ENCODE data around the gene KCNT1. TPM values are rescaled to one million over a fixed set of nuclear protein-coding genes. Genes with fewer than 3 reads are reported as not detected.

KCNT1 gene
- total RNA-seq, 1 donor from 2014 or later = not detected

DNA sequence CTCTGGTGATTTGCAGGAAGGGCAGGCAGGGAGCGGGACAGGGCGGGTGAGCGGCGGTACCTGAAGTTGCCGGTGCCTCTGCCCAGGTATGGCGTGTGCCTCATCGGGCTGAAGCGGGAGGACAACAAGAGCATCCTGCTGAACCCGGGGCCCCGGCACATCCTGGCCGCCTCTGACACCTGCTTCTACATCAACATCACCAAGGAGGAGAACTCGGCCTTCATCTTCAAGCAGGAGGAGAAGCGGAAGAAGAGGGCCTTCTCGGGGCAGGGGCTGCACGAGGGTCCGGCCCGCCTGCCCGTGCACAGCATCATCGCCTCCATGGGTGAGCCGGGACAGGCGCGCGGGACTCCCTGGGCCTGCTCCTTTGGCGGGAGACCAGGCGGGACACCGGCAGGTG is 68.8 kb downstream of the KCNT1 start:
- Histone ChIP-seq H3K9me3 (peaks cover 8% of the 10 kb centered on the region), H3K27me3 (no peaks in the 10 kb centered on the region), H3K4me1 (no peaks in the 10 kb centered on the region), H3K27ac (no peak overlapping the region), H3K4me3 (no peak overlapping the region), H3K36me3 (no peaks in the 10 kb centered on the region)
- intact Hi-C loops (cut with DNase I) = no loop called here
- TF ChIP-seq POLR2A (IDR thresholded peaks at IDR 0.05) (no peak), POLR2AphosphoS5 (IDR thresholded peaks at IDR 0.05; ENCODE audit: insufficient read depth in 1 of 2, low read depth in 1 of 2) (no peak)
- TF ChIP-seq, protein P1, sequence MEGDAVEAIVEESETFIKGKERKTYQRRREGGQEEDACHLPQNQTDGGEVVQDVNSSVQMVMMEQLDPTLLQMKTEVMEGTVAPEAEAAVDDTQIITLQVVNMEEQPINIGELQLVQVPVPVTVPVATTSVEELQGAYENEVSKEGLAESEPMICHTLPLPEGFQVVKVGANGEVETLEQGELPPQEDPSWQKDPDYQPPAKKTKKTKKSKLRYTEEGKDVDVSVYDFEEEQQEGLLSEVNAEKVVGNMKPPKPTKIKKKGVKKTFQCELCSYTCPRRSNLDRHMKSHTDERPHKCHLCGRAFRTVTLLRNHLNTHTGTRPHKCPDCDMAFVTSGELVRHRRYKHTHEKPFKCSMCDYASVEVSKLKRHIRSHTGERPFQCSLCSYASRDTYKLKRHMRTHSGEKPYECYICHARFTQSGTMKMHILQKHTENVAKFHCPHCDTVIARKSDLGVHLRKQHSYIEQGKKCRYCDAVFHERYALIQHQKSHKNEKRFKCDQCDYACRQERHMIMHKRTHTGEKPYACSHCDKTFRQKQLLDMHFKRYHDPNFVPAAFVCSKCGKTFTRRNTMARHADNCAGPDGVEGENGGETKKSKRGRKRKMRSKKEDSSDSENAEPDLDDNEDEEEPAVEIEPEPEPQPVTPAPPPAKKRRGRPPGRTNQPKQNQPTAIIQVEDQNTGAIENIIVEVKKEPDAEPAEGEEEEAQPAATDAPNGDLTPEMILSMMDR (IDR thresholded peaks at IDR 0.05) = no peak
- DNase-seq (ENCODE audit: extremely low spot score in 2 of 2) = no peak

DNA sequence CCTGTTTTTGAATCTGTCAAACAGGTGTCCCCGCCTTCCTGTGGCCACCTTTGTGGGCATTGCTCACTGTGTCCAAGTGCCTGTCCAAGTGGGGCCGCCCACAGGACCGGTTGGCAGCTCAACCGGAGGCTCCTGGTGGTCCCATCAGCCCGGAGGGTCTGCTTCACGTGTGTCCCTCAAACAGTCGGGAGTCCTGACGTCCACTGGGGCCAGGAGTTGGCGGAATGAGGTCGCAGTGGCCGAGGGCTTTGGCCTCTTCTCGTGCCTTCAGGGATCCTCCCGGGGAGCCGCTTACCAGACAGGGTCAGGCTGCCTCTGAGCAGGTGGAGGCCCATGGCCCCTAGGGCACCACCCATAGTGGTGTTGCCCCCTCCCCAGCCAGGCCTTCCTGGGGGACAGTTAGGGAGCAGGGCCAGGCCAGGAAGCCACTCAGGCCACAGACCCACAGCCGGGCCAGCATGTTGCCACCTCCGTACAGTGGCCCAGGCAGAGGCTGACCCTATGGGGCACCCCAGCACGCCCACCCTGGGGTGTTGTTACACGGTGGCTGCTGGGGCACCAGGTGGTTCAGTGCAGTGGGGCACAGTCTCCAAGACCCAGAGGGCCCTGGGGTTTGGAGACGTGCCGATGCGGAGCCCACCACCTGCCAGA is 69.5 kb downstream of the KCNT1 start:
- TF ChIP-seq POLR2AphosphoS5 (IDR thresholded peaks at IDR 0.05; ENCODE audit: insufficient read depth in 1 of 2, low read depth in 1 of 2) (no peak), POLR2A (IDR thresholded peaks at IDR 0.05) (no peak)
- TF ChIP-seq, protein P1 (IDR thresholded peaks at IDR 0.05) = no peak

DNA sequence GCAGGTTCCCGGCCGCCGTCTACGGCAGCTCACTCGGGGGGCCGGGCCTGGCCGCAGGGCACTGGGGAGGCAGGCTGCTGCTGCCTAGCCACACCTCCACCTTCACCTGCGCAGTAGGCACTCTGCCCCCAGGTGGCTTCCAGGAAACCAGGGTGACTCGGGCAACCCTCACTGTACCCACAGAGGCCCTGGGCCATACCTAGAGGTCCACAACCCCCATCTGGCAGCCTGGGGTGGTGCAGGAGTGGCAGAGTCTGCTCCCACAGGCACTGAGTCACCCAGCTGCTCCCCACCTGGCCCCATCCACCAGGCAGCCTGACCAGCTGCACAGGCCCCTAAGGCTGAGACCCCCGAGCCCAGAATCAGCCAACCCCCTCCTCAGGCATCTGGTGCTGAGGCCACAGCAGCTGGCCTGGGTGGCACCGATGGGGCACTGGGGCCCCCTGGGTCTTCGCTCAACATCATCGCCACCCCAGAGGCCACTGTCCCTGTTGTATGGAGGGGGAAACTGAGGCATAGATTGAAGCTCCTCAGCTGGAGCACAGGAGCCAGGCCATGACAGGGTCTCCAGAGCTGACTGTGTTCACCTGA is 70.2 kb downstream of the KCNT1 start:
- Histone ChIP-seq H3K36me3 (no peaks in the 10 kb centered on the region), H3K4me3 (no peak overlapping the region), H3K4me1 (no peaks in the 10 kb centered on the region), H3K27me3 (no peaks in the 10 kb centered on the region), H3K27ac (no peak overlapping the region), H3K9me3 (no peaks in the 10 kb centered on the region)
- no peak for DNase-seq (ENCODE audit: extremely low spot score in 2 of 2)
- no peak for TF ChIP-seq POLR2AphosphoS5 (IDR thresholded peaks at IDR 0.05; ENCODE audit: insufficient read depth in 1 of 2, low read depth in 1 of 2)
- TF ChIP-seq, protein P1 (IDR thresholded peaks at IDR 0.05) = no peak
- no peak for TF ChIP-seq POLR2A (IDR thresholded peaks at IDR 0.05)
- intact Hi-C loops (cut with DNase I) = no loop called here

More for the DNA sequence above, 69.5 kb downstream of the KCNT1 start:
- Histone ChIP-seq H3K27me3 (no peaks in the 10 kb centered on the region), H3K4me3 (no peak overlapping the region), H3K9me3 (peaks cover under 1% of the 10 kb centered on the region), H3K4me1 (no peaks in the 10 kb centered on the region), H3K27ac (no peak overlapping the region), H3K36me3 (no peaks in the 10 kb centered on the region)
- no peak for DNase-seq (ENCODE audit: extremely low spot score in 2 of 2)
- intact Hi-C loops (cut with DNase I) = no loop called here

DNA sequence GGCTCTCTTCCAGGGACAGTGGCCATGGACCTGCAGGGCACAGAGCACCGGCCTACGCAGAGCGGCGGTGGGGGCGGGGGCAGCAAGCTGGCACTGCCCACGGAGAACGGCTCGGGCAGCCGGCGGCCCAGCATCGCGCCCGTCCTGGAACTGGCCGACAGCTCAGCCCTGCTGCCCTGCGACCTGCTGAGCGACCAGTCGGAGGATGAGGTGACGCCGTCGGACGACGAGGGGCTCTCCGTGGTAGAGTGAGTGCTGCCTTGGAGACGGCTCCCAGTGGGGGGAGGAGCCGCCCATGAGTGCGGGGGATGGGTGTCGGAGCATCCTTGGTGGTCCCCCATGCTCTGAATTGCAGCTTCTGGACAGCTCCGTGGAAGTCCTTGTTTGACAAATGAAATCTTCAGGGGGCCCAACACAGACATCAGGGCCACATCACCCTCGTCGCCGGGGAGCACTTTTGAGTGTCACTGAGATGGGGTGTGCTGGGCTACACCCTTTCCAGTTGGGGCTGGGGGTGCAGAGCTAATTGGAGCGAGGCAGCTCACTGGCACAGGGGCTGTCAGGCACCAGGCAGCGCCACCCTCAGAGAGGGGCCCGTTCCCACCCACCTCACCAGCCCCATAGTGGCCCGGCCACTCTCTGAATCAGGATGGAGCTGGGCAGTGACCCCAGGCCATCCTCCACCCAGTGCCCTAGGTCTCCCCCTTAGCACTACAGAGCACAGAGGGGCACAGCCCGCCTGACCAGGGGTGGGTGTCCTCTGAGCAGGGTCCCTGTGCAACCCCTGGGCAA is 70.9 kb downstream of the KCNT1 start:
- Histone ChIP-seq H3K36me3 (no peaks in the 10 kb centered on the region), H3K27me3 (no peaks in the 10 kb centered on the region), H3K4me3 (no peak overlapping the region), H3K4me1 (no peaks in the 10 kb centered on the region), H3K9me3 (no peaks in the 10 kb centered on the region), H3K27ac (no peak overlapping the region)
- TF ChIP-seq POLR2AphosphoS5 (IDR thresholded peaks at IDR 0.05; ENCODE audit: insufficient read depth in 1 of 2, low read depth in 1 of 2) (no peak), POLR2A (IDR thresholded peaks at IDR 0.05) (no peak)
- TF ChIP-seq, protein P1 (IDR thresholded peaks at IDR 0.05) = no peak
- DNase-seq (ENCODE audit: extremely low spot score in 2 of 2) = no peak
- intact Hi-C loops (cut with DNase I) = no loop called here

Data from vagina (tissue), 2 donors.